HG02884 (cell line): ENCODE data around the gene ZNF462.

Experiments used
- ATAC-seq: cut with Tn5 transposase; IDR thresholded peaks from one replicate; pipeline ENCODE4 v1.9.1; 2021; ENCODE audit warnings: mild to moderate bottlenecking, moderate library complexity; ENCODE audit not compliant: unreplicated experiment

The ZNF462 gene

DNA sequence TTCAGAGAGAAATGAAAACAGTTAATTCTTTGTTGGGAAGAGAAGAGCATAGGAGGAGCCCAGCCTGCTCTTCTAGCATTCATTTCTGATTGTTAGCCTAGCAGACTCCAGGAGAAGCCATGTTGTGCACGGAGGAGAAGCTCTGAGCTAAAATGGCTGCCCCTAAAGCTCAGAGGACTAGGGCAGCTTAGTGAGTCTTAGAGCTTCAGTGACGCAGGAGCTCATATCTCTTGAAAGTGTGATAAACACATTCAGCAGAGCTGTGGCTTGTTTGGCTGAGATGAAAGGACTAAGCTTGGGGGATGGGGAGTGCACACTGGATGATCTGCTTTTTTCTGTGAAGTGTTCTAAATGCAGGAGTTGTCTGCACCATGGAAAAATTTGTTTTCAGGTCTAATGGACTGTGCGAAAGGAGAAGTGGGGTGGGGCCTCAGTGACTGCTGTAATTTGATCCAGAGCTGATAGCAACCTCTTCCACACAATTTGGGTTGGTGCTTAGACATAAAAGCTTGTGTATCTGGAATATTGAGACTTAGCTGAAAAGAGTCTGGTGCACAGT lies 58.5 kb downstream of the ZNF462 start:
- ATAC-seq, result no peak

DNA sequence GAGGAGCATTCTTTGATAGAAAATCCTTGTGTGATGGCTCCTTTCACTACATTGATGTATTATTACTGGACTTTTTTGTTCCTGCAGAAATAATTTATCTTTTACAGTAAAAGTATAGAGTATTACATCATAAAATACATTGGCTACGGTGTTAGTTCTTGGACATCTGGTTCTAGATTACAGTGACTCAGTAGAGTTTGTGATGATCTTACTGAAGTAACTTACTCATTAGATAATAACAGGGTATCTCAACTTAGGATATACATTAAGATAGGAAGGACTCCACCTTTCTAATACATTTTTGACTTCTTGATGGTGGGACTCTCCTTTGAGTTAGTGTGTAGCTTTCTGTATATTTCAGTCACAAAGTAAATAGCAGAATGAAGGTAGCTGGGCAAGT lies 59.1 kb downstream of the ZNF462 start:
- no peak for ATAC-seq

DNA sequence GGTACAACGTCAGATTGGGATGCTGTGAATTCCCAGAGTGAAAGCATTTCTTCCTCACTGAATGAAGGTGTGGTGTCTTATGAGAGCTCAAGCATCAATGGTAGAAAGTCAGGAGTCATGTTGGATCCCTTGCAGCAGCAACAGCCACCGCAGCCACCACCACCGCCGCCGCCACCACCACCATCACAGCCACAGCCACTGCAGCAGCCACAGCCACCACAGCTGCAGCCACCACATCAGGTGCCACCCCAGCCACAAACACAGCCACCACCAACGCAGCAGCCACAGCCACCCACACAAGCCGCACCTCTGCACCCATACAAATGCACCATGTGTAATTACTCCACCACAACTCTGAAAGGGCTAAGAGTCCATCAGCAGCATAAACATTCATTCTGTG lies 62.4 kb downstream of the ZNF462 start:
- ATAC-seq, result no peak

DNA sequence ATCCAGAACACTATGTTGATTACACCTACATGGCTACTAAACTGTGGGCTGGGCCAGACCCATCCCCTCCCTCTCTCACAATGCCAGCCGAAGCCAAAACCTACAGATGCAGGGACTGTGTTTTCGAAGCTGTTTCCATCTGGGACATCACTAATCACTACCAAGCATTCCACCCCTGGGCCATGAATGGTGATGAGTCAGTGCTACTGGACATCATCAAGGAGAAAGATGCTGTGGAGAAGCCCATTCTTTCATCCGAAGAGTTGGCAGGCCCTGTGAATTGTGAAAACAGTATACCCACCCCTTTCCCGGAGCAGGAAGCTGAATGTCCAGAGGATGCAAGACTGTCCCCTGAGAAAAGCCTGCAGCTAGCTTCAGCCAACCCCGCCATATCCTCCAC lies 65.0 kb downstream of the ZNF462 start:
- ATAC-seq, result no peak

DNA sequence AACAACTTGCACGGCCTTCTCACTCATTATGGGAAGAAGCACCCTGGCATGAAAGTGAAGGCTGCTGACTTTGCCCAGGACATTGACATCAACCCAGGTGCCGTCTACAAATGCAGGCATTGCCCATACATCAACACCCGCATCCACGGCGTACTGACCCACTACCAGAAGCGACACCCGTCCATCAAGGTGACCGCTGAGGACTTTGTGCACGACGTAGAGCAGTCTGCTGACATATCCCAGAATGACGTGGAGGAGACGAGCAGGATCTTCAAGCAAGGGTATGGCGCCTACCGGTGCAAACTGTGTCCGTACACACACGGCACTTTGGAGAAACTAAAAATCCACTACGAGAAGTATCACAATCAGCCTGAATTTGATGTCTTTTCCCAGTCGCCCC lies 65.4 kb downstream of the ZNF462 start:
- no peak for ATAC-seq

DNA sequence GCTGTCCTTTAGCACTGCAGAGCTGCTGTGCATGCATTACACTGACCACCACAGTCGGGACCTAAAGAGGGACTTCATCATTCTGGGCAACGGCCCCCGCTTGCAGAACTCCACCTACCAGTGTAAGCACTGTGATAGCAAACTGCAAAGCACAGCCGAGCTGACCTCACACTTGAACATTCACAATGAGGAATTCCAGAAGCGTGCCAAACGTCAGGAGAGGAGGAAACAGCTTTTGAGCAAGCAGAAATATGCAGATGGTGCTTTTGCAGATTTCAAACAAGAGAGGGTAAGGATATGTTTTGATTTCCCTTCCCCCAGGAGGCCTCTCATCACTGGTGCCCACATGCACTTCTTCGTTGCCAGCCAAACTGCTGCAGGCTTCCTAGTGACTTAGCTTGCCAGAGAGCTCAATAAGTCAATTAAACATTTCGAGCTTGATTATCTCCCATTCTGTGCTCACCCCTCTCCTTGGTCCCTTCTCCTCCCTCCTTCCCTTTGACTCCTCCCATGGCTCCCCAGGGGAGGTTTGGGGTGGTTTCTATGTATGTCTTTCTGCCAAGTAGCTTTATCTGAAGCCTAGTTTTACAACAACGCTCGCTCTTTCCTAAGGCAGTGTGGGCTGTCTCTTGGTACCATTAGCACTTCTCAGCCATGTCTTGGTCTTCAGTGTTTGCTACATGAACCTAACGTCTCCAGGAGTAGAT lies 66.7 kb downstream of the ZNF462 start:
- ATAC-seq, result no peak

DNA sequence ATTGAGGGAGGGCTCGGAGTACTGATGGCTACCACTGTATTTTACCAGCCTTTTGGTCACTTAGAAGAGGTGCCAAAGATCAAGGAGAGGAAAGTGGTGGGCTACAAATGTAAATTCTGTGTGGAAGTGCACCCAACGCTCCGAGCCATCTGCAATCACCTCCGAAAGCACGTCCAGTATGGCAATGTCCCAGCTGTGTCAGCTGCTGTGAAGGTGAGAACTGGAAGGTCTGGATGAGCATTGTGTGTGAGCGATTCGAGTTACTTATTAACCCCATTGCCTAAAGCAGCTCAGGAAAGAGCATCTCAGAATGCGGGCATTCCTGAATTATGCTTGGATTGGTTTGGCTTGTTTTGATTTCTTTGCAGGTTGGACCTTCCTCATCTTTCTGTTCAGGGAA lies 67.5 kb downstream of the ZNF462 start:
- no peak for ATAC-seq

DNA sequence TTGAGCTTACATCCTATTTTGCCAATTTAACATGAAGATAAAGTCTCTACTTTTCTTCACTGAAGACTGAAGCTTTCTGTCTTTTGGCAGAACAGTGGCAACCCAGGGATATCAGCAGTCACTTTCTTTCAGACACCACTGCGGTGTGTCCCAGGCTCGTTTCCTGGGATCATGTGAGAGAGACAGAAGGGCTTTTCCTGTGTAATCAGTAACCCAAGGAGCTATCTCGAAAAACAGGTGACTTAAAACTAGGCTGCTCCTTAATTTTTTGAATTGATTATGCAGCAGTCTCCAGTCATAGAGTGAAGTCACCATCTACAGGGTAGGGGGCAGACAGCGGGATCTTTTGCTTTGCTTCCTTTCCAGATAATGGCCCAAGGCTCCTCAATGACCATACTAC lies 68.5 kb downstream of the ZNF462 start:
- ATAC-seq, result no peak

DNA sequence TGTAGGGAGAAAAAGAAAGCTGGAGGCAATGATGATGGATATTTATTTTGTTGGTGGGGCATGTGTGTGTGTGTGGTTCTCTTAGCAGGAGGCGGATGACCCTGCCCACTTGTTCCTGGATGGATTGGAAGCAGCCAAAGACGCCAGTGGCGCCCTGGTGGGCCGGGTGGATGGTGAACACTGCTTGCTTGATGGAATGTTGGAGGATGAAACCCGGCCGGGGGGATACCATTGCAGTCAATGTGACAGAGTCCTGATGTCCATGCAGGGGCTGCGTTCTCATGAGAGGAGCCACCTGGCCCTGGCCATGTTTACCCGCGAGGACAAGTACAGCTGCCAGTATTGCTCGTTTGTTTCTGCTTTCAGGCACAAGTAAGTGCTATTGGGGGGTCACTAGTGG lies 69.2 kb downstream of the ZNF462 start:
- no peak for ATAC-seq

DNA sequence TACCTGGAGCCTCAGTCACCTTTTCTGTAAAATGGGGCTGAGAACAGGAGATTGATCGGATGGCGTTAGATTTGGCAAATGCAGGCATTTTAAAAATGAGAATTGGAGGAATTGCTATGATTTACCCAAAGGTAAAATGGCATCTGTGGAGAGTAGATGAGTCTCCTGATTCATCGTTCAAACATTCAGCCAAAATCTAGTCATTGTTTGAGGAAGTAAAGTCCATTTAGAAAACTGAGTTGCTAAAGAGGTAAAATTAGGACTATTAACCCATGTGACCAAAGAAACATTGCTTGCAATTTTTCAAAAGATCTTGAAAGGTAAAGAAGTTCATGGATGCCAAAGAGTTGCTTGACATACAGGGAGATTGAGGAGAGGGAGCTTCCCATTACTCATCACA lies 69.7 kb downstream of the ZNF462 start:
- ATAC-seq, result no peak

DNA sequence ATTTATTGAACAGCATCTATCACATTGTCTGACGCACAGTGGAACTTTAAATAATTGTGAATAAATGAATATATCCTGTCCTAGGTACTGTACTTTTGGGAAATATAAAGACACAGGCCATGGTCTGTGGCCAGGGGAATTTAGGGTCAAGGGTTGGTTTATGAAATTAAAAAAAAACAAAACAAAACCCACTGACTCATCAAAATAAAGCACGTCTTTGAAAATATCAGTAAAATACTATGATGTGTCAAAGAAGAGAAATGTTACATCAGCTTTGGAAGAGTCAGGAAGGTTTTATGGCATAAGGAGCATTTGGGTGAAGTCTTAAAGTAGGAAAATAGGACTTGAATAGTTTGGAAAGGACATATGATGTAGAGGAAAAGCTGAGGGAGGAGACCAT lies 70.5 kb downstream of the ZNF462 start:
- ATAC-seq, result no peak

DNA sequence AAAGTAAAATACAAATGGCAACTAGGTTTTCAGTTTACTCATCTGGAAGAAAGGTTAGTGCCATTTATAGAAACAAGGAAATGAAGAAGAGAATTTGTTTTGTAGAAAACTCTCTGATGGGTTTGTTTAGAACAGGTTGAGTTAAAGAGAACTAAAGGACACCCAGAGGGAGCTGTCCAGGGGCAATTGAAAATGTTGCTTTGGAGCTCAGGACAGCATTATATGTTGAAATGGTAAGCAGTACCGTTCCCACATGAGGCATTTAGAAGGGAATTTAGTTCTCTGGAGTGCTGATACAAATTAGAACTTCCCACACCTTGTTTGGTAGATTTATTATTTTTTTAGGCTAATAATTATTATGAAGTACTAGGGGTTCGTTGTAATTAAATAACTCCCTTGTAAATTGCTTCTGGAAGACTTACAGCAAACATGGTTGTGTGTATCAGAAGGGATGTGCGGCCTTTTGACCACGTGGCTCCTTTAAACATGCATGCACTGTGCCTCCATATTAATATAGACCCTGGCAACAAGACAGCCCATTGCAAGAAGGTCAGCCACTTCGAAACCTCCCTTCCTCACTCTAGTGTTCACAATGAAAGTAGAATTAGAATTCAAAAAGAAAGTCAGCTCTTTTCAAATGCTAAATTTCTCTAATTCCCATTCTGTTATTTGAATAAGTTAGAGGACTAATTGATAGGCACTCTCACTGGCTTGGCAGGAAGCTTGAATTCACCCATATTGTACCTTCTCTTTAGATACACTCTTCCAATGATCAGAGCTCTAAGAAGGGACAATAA lies 71.7 kb downstream of the ZNF462 start:
- no peak for ATAC-seq

DNA sequence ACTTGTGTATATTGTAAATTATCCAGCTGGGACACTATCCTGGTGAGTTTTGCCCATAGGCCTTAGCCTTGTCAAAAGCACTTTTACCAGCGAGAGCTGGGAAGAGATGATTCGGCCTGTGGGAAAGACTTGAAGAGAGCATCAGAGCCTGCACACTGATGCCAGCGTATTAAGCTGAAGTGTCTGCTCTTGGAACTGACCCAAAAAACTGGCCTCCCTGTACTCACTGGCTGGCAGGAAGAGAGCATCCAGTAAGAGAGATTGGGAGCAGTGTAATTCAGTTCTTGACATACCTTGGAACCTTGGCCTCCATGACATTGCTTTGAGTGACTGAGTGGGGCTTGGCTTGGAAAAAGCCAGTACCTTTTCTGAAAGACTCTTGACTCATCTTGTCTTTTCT lies 73.7 kb downstream of the ZNF462 start:
- no peak for ATAC-seq

DNA sequence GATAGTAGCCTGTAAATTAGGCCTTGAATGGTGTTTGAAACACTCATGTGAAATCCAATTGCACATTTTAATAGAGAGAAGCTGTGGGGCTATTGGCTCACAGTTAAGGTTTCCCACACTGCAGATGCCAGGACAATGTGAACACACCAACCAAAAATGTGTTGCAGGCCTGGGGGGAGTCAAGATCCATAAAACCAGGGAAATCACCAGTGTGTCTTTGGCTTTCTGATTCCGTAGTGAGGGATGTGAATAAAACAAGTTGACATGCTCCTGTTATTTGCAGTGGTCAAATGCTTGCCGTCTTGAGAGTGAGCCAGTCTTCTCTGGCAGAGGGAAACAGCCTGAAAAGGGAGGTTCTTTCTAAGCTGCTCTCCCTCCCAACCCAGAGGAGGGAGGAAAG lies 79.0 kb downstream of the ZNF462 start:
- no peak for ATAC-seq

DNA sequence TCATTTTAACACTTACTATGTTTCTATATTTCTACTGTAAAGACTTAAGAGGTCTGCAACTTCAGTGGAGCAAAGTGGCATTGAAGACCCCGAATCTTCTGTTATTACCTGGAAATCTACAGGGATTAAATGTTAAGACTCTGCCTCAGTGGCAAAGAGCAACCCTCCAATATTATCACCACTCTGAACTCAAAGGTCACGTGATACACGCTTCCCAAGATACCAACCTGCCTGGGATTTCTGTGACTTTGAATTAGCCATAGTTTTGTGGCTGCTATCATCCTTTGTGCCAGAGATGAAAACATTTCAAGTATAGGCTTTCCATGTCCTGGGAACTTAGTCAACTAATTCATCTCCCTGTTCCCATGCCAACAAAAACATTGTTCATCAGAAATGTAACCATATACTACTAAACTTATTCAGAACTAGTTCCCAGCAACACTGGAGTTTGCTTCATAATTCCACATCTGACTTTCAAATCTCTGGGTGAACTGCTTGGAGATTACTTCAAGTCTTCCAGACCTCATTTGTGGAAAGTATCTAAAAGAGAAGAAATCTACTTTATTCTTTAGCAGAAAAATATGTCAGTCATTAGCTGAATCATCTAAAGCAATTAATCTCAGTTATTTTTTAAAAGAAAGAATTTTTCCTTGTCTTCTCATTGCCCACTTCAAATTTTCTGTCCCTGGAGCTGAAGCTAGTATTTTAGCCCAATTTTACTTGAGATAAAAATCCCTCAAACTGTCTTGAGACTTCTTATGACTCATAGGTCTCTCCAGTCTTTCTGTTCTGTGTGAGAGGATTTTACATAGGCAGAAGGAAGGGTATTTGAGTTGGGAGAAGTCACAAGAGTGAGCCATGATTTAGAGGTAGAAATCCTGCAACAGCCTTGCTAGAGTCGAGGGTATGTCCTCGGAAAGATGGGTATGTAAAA lies 83.0 kb downstream of the ZNF462 start:
- ATAC-seq, result no peak

DNA sequence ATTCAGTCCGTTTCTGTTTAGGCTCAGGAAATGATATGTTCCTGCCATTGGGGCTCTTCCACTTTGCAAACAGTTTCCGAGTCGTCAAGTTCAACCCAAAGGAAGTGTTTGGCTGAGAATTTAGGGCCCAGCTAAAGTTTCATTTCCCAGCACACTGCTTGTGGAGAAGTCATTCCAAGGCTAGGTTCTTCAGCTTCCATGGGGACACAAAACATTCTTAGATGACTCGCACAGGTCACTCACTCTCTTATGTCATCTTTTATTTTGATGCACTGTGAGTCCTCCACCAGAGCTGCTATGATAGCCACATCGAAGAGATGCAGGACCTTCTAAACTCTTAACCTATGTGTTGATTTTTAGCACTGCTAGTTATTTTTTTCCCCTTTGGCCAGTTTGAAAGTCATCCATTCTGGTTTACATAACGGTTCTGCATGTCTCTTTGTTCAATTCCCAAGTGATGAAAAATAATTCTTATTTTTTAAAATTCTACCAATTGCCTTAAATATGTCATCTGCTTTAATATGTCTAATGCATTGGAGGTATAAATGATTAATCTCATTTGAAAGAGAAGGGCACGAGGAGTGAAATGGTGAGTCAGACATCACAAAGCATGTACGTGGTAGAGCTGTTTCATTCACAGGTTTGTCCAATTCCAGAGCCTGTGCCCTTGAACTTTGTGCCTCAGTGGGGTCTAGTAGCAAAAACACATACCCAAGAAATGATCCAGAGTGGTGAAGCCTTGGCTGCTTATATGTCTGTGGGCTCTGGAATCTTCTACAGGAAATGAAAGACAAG lies 84.3 kb downstream of the ZNF462 start:
- no peak for ATAC-seq

DNA sequence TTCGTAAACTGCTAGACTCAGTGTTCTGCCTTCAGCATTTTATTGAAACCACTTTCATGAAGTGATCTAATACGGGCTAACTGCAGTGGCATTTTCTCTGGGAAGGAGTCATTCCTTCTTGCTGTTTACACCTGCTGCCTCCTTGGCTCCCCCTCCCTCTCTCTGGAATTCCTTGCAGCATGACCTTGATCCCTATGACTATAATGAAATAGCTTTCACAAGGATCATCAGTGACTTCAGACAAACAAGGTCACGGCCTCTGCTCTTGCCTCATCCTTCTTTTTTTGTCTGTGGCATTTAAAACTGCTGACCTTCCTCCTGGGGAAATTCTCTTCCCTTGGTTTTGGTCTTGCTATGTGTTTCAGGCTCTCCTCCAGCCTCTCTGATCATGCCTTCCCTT lies 90.2 kb downstream of the ZNF462 start:
- ATAC-seq, result no peak

DNA sequence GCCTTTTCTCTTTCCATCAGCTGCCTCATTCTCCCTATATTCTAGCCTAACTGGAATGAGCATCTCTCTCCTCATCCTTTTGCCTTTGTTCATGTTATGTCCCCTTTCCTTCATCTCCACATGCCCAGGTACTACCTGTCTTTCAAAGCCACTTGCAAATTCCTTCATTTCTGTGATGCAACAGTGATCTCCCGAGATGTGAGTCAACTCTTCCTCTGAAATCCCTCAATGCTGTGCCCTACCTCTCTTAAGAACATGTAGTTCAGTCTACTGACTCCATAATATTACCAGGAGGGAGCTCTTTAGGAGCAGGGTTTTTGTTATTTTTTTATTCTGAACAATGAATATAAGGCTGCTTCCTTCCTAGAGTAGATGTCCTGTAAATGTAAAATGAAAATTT lies 91.6 kb downstream of the ZNF462 start:
- no peak for ATAC-seq

DNA sequence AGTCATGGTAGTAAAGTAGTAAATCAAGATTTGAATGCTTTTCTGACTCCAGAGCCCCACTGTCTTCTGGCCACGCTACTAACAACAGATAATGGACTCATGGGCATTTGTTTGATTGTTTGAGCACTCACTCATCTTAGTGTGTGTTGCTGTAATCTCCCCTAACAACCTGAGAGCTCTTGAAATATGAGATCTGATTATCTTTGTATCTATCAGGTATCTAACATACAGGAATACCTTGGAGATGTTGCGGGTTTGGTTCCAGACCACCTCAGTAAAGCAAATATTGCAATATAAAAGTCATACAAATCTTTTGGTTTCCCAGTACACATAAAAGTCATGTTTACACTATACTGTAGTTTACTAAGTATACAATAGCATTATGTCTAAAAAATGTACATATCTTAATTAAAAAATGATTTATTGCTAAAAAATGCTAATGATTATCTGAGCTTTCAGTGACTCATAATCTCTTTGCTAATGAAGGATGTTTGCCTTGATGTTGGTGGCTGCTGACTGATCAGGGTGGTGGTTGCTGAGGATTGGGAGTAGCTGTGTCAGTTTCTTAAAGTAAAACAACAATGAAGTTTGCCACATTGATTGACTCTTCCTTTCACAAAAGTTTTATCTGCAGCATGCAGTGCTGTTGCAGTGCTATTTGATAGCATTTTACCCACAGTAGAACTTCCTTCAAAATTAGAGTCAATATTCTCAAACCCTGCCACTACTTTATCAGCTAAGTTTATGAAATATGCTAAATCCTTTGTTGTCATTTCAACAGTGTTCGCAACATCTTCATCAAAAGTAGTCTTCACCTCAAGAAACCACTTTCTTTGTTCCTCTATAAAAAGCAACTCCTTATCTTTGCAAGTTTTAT lies 92.2 kb downstream of the ZNF462 start:
- no peak for ATAC-seq
